HEK293 (cell line): ENCODE data around the gene SART1.

Experiments used
- AEBP2 ChIP-seq: fragments of 450-650 bp; formaldehyde crosslinking; IDR thresholded peaks from 2 replicates; pipeline ENCODE4 v1.5.1; 2016; ENCODE audit warnings: missing biosample characterization, missing genetic modification characterization, borderline replicate concordance
- EGR2 ChIP-seq: fragments of 450-650 bp; formaldehyde crosslinking; IDR thresholded peaks from 2 replicates; pipeline ENCODE4 v1.5.1; 2016; ENCODE audit warnings: low read depth, missing biosample characterization, missing genetic modification characterization
- GLIS1 ChIP-seq: fragments of 450-650 bp; formaldehyde crosslinking; IDR thresholded peaks from 2 replicates; pipeline ENCODE4 v1.5.1; 2016; ENCODE audit warnings: missing biosample characterization, missing genetic modification characterization
- HOXD13 ChIP-seq: sonication (generic); formaldehyde crosslinking; IDR thresholded peaks from 2 replicates; pipeline ENCODE4 v1.8.0; 2022; ENCODE audit warnings: missing genetic modification reagents, borderline replicate concordance
- KLF1 ChIP-seq: fragments of 450-650 bp; formaldehyde crosslinking; IDR thresholded peaks from 2 replicates; pipeline ENCODE4 v1.5.1; 2016; ENCODE audit warnings: missing biosample characterization, missing genetic modification characterization
- KLF9 ChIP-seq: fragments of 450-650 bp; formaldehyde crosslinking; IDR thresholded peaks from 2 replicates; pipeline ENCODE4 v1.5.1; 2016; ENCODE audit warnings: missing biosample characterization, missing genetic modification characterization, low read depth
- MYNN ChIP-seq: fragments of 450-650 bp; formaldehyde crosslinking; IDR thresholded peaks from 2 replicates; pipeline ENCODE4 v1.5.1; 2016; ENCODE audit warnings: missing biosample characterization, missing genetic modification characterization, borderline replicate concordance
- OVOL3 ChIP-seq: fragments of 450-650 bp; formaldehyde crosslinking; IDR thresholded peaks from 2 replicates; pipeline ENCODE4 v1.5.1; 2016; ENCODE audit warnings: missing biosample characterization, missing genetic modification characterization
- SALL2 ChIP-seq: fragments of 450-650 bp; formaldehyde crosslinking; IDR thresholded peaks from 2 replicates; pipeline ENCODE4 v1.5.0; 2017; ENCODE audit warnings: missing biosample characterization, mild to moderate bottlenecking, missing genetic modification characterization, borderline replicate concordance
- SP2 ChIP-seq: fragments of 450-650 bp; formaldehyde crosslinking; IDR thresholded peaks from 2 replicates; pipeline ENCODE4 v1.5.1; 2016; ENCODE audit warnings: missing biosample characterization, missing genetic modification characterization
- ZBTB17 ChIP-seq: fragments of 450-650 bp; formaldehyde crosslinking; IDR thresholded peaks from 2 replicates; pipeline ENCODE4 v1.5.1; 2016; ENCODE audit warnings: missing biosample characterization, missing genetic modification characterization
- ZBTB48 ChIP-seq: fragments of 450-650 bp; formaldehyde crosslinking; IDR thresholded peaks from 2 replicates; pipeline ENCODE4 v1.5.1; 2016; ENCODE audit warnings: missing biosample characterization, missing genetic modification characterization
- ZFP69B ChIP-seq: fragments of 450-650 bp; formaldehyde crosslinking; IDR thresholded peaks from 2 replicates; pipeline ENCODE4 v1.5.1; 2016; ENCODE audit warnings: missing biosample characterization, missing genetic modification characterization
- ZNF155 ChIP-seq: fragments of 450-650 bp; formaldehyde crosslinking; IDR thresholded peaks from 2 replicates; pipeline ENCODE4 v1.5.1; 2016; ENCODE audit warnings: missing biosample characterization, missing genetic modification characterization
- ZNF157 ChIP-seq: fragments of 450-650 bp; formaldehyde crosslinking; IDR thresholded peaks from 2 replicates; pipeline ENCODE4 v1.5.1; 2016; ENCODE audit warnings: missing biosample characterization, missing genetic modification characterization
- ZNF354C ChIP-seq: fragments of 450-650 bp; formaldehyde crosslinking; IDR thresholded peaks from 2 replicates; pipeline ENCODE4 v1.5.1; 2016; ENCODE audit warnings: missing biosample characterization, missing genetic modification characterization, low read depth, borderline replicate concordance
- ZNF362 ChIP-seq: fragments of 450-650 bp; formaldehyde crosslinking; IDR thresholded peaks from 2 replicates; pipeline ENCODE4 v1.5.1; 2016; ENCODE audit warnings: missing biosample characterization, missing genetic modification characterization
- ZNF391 ChIP-seq: fragments of 450-650 bp; formaldehyde crosslinking; IDR thresholded peaks from 2 replicates; pipeline ENCODE4 v1.5.1; 2016; ENCODE audit warnings: low read depth, missing biosample characterization, missing genetic modification characterization, borderline replicate concordance
- ZNF404 ChIP-seq: fragments of 450-650 bp; formaldehyde crosslinking; IDR thresholded peaks from 2 replicates; pipeline ENCODE4 v1.5.1; 2017; ENCODE audit warnings: missing biosample characterization, missing genetic modification characterization
- ZNF501 ChIP-seq: fragments of 450-650 bp; formaldehyde crosslinking; IDR thresholded peaks from 2 replicates; pipeline ENCODE4 v1.5.1; 2016; ENCODE audit warnings: missing biosample characterization, missing genetic modification characterization
- ZNF623 ChIP-seq: fragments of 450-650 bp; formaldehyde crosslinking; IDR thresholded peaks from 2 replicates; pipeline ENCODE4 v1.5.1; 2016; ENCODE audit warnings: missing biosample characterization, missing genetic modification characterization
- ZNF624 ChIP-seq: fragments of 450-650 bp; formaldehyde crosslinking; IDR thresholded peaks from 2 replicates; pipeline ENCODE4 v1.5.1; 2017; ENCODE audit warnings: missing biosample characterization, missing genetic modification characterization
- ZNF701 ChIP-seq: fragments of 450-650 bp; formaldehyde crosslinking; IDR thresholded peaks from 2 replicates; pipeline ENCODE4 v1.5.1; 2016; ENCODE audit warnings: missing biosample characterization, missing genetic modification characterization
- ZSCAN4 ChIP-seq: fragments of 450-650 bp; formaldehyde crosslinking; IDR thresholded peaks from 2 replicates; pipeline ENCODE4 v1.5.1; 2017; ENCODE audit warnings: missing biosample characterization, missing genetic modification characterization
- ZSCAN5A ChIP-seq: fragments of 450-650 bp; formaldehyde crosslinking; IDR thresholded peaks from 2 replicates; pipeline ENCODE4 v1.5.1; 2016; ENCODE audit warnings: missing biosample characterization, missing genetic modification characterization
- ZXDB ChIP-seq: fragments of 450-650 bp; formaldehyde crosslinking; IDR thresholded peaks from 2 replicates; pipeline ENCODE4 v1.5.1; 2016; ENCODE audit warnings: missing biosample characterization, missing genetic modification characterization
- TF ChIP-seq, protein P1 (sequence below): fragments of 450-650 bp; formaldehyde crosslinking; IDR thresholded peaks from 2 replicates; pipeline ENCODE4 v1.5.1; 2017; ENCODE audit warnings: missing biosample characterization, missing genetic modification characterization
- TF ChIP-seq, protein P2 (sequence below): IDR thresholded peaks from 2 replicates; pipeline ENCODE4 v1.6.1; 2011; ENCODE audit warnings: mild to moderate bottlenecking, low read depth, low read length, borderline replicate concordance
- TF ChIP-seq, protein P3 (sequence below): fragments of 450-650 bp; formaldehyde crosslinking; IDR thresholded peaks from 2 replicates; pipeline ENCODE4 v1.5.1; 2016; ENCODE audit warnings: missing biosample characterization, missing genetic modification characterization, borderline replicate concordance

SART1 gene

GRCh38 chr11:65919141-65919572 is 42.4 kb upstream of the SART1 start, which contains the start of gene DRAP1 (continued):
- TF ChIP-seq ZNF362 (tag by site-specific recombination): no peak
- no peak for TF ChIP-seq ZNF501
- TF ChIP-seq ZNF155: no peak
- no peak for TF ChIP-seq ZSCAN4
- TF ChIP-seq ZXDB (tag by site-specific recombination): peak; percentile 50
- no peak for TF ChIP-seq OVOL3 (tag by site-specific recombination)
- no peak for TF ChIP-seq ZNF701 (tag by site-specific recombination)
- TF ChIP-seq HOXD13: no peak
- TF ChIP-seq ZNF354C (tag by site-specific recombination): no peak
- no peak for TF ChIP-seq AEBP2 (tag by site-specific recombination)
- TF ChIP-seq, protein P1, sequence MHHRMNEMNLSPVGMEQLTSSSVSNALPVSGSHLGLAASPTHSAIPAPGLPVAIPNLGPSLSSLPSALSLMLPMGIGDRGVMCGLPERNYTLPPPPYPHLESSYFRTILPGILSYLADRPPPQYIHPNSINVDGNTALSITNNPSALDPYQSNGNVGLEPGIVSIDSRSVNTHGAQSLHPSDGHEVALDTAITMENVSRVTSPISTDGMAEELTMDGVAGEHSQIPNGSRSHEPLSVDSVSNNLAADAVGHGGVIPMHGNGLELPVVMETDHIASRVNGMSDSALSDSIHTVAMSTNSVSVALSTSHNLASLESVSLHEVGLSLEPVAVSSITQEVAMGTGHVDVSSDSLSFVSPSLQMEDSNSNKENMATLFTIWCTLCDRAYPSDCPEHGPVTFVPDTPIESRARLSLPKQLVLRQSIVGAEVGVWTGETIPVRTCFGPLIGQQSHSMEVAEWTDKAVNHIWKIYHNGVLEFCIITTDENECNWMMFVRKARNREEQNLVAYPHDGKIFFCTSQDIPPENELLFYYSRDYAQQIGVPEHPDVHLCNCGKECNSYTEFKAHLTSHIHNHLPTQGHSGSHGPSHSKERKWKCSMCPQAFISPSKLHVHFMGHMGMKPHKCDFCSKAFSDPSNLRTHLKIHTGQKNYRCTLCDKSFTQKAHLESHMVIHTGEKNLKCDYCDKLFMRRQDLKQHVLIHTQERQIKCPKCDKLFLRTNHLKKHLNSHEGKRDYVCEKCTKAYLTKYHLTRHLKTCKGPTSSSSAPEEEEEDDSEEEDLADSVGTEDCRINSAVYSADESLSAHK (tag by site-specific recombination): peak; percentile 30; the same call in 1 of the 2 replicates
- TF ChIP-seq ZFP69B (tag by site-specific recombination): peak; percentile 81
- TF ChIP-seq SALL2 (tag by site-specific recombination): 0 out of 2 replicates have a peak, but pooled peaks have one; percentile 51
- TF ChIP-seq, protein P2, sequence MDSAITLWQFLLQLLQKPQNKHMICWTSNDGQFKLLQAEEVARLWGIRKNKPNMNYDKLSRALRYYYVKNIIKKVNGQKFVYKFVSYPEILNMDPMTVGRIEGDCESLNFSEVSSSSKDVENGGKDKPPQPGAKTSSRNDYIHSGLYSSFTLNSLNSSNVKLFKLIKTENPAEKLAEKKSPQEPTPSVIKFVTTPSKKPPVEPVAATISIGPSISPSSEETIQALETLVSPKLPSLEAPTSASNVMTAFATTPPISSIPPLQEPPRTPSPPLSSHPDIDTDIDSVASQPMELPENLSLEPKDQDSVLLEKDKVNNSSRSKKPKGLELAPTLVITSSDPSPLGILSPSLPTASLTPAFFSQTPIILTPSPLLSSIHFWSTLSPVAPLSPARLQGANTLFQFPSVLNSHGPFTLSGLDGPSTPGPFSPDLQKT: no peak
- no peak for TF ChIP-seq MYNN
- TF ChIP-seq, protein P3, sequence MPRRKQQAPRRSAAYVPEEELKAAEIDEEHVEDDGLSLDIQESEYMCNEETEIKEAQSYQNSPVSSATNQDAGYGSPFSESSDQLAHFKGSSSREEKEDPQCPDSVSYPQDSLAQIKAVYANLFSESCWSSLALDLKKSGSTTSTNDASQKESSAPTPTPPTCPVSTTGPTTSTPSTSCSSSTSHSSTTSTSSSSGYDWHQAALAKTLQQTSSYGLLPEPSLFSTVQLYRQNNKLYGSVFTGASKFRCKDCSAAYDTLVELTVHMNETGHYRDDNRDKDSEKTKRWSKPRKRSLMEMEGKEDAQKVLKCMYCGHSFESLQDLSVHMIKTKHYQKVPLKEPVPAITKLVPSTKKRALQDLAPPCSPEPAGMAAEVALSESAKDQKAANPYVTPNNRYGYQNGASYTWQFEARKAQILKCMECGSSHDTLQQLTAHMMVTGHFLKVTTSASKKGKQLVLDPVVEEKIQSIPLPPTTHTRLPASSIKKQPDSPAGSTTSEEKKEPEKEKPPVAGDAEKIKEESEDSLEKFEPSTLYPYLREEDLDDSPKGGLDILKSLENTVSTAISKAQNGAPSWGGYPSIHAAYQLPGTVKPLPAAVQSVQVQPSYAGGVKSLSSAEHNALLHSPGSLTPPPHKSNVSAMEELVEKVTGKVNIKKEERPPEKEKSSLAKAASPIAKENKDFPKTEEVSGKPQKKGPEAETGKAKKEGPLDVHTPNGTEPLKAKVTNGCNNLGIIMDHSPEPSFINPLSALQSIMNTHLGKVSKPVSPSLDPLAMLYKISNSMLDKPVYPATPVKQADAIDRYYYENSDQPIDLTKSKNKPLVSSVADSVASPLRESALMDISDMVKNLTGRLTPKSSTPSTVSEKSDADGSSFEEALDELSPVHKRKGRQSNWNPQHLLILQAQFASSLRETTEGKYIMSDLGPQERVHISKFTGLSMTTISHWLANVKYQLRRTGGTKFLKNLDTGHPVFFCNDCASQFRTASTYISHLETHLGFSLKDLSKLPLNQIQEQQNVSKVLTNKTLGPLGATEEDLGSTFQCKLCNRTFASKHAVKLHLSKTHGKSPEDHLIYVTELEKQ (tag by site-specific recombination): 0 out of 2 replicates have a peak, but pooled peaks have one; percentile 39
- TF ChIP-seq KLF9 (tag by site-specific recombination): no peak
- peak; percentile 41; the same call in 1 of the 2 replicates for TF ChIP-seq GLIS1 (tag by site-specific recombination)
- TF ChIP-seq ZBTB48 (tag by site-specific recombination): no peak
- TF ChIP-seq ZNF391 (tag by site-specific recombination): 0 out of 2 replicates have a peak, but pooled peaks have one; percentile 57
- 0 out of 2 replicates have a peak, but pooled peaks have one; percentile 34 for TF ChIP-seq ZSCAN5A (tag by site-specific recombination)
- TF ChIP-seq ZNF404 (tag by site-specific recombination): no peak
- no peak for TF ChIP-seq ZBTB17 (tag by site-specific recombination)
- TF ChIP-seq ZNF157: no peak
- no peak for TF ChIP-seq ZNF624
- TF ChIP-seq SP2: peak; percentile 50
- TF ChIP-seq ZNF623: no peak
- peak; percentile 50; the same call in 1 of the 2 replicates for TF ChIP-seq EGR2 (tag by site-specific recombination)
- TF ChIP-seq KLF1 (tag by site-specific recombination): peak; percentile 52
